ENCODE data around the gene SPATA20.

DNA sequence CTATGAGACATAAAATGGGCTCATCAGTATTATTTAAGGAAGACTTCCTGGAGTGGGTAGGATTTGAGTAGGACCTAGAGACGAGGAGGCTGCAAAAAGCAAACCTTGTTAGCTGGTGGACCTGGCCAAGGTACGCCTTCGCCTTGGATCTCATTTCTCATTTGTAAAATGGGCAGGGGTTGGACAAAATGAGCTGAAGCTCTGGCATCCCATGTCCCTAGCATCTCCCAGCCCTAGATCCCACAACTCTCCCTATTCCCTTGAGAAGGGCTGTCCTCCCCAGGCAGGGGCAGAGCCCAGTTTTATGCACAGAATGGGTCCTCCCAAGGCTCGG, 306 bp upstream of the SPATA20 start:
- no peak for TF ChIP-seq POLR2A (IDR thresholded peaks at IDR 0.05)
- TF ChIP-seq, protein P1, sequence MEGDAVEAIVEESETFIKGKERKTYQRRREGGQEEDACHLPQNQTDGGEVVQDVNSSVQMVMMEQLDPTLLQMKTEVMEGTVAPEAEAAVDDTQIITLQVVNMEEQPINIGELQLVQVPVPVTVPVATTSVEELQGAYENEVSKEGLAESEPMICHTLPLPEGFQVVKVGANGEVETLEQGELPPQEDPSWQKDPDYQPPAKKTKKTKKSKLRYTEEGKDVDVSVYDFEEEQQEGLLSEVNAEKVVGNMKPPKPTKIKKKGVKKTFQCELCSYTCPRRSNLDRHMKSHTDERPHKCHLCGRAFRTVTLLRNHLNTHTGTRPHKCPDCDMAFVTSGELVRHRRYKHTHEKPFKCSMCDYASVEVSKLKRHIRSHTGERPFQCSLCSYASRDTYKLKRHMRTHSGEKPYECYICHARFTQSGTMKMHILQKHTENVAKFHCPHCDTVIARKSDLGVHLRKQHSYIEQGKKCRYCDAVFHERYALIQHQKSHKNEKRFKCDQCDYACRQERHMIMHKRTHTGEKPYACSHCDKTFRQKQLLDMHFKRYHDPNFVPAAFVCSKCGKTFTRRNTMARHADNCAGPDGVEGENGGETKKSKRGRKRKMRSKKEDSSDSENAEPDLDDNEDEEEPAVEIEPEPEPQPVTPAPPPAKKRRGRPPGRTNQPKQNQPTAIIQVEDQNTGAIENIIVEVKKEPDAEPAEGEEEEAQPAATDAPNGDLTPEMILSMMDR (IDR thresholded peaks at IDR 0.05): no peak
